ENCODE results near the gene TPRX1. TPM values are rescaled to one million over a fixed set of nuclear protein-coding genes. Genes with fewer than 3 reads are reported as not detected.
"Not testable (repeated sequence)": the region's sequence is repeated elsewhere in the genome, so short reads cannot be mapped to it uniquely, and the experiment has no call there.

The TPRX1 gene
- total RNA-seq, 2 experiments from 2014 or later, result not detected

- Mint-ChIP-seq H3K36me3 (peaks cover 17% of the 10 kb centered on the region), H3K9me3 (no peaks in the 10 kb centered on the region), H3K4me1 (ENCODE audit: low read depth) (peaks cover 27% of the 10 kb centered on the region), H3K27me3 (no peaks in the 10 kb centered on the region), H3K27ac (peak overlapping the region; percentile 92), H3K4me3 (peak overlapping the region; percentile 95)
- CTCF ChIA-PET, result interaction anchor here (1.4 to 1.5 kb wide), 2 partner anchors 13 to 34 kb away, joined by 3 read pairs; partner anchors contain the start of gene NOP53
- intact Hi-C loops (cut with micrococcal nuclease), result loop anchor here (2.0 kb wide), 1 partner anchor 34 kb away; the partner anchor contains the start of gene NOP53
- POLR2A ChIA-PET, result no interaction called here
- DNase-seq, result peak; percentile 38
Measured at GRCh38 chr19:47778954-47779351, 25.4 kb downstream of the TPRX1 start.

- peaks cover 27% of the 10 kb centered on the region for H3K4me1 Mint-ChIP-seq (ENCODE audit: low read depth)
- peak within 1 kb of the TSS; percentile 95 for H3K4me3 Mint-ChIP-seq
- H3K27ac Mint-ChIP-seq, result peak within 1 kb of the TSS; percentile 92
- no peaks in the 10 kb centered on the region for H3K27me3 Mint-ChIP-seq
- ChIA-PET POLR2A (no interaction called here), CTCF (interaction anchor here (1.4 to 1.5 kb wide), 2 partner anchors 13 to 33 kb away, joined by 3 read pairs; partner anchors contain the start of gene NOP53)
- DNase-seq, result peak; percentile 85
- no peaks in the 10 kb centered on the region for H3K9me3 Mint-ChIP-seq
- intact Hi-C loops (cut with micrococcal nuclease), result loop anchor here (2.0 kb wide), 1 partner anchor 34 kb away; the partner anchor contains the start of gene NOP53
- H3K36me3 Mint-ChIP-seq, result peaks cover 13% of the 10 kb centered on the region
Measured at GRCh38 chr19:47778049-47778953, 26.1 kb downstream of the TPRX1 start, which contains the start of gene SELENOW. Gene SELENOW (plus strand): TSS chr19:47778703. CDS start chr19:47778786, 83 bp downstream.

- intact Hi-C loops (cut with micrococcal nuclease), result loop anchor here (2.0 kb wide), 1 partner anchor 33 kb away; the partner anchor contains the start of gene NOP53
- H3K9me3 Mint-ChIP-seq, DNase-seq, POLR2A ChIA-PET, H3K27me3 Mint-ChIP-seq: not testable (repeated sequence)
- Mint-ChIP-seq H3K36me3 (peaks cover 13% of the 10 kb centered on the region), H3K4me3 (peak overlapping the region; percentile 95), H3K27ac (peak overlapping the region; percentile 92), H3K4me1 (ENCODE audit: low read depth) (peaks cover 27% of the 10 kb centered on the region)
- CTCF ChIA-PET, result interaction anchor here (1.5 kb wide), 1 partner anchor 32 kb away, joined by 3 read pairs; the partner anchor contains the start of gene NOP53
Measured at GRCh38 chr19:47777245-47778048, 26.9 kb downstream of the TPRX1 start.

- H3K4me1 Mint-ChIP-seq (ENCODE audit: low read depth), result peaks cover 23% of the 10 kb centered on the region
- intact Hi-C loops (cut with micrococcal nuclease), result no loop called here
- DNase-seq, result no peak
- H3K36me3 Mint-ChIP-seq, result peaks cover 10% of the 10 kb centered on the region
- no peak overlapping the region for H3K27ac Mint-ChIP-seq
- peak overlapping the region; percentile 15 for H3K4me3 Mint-ChIP-seq
- no peaks in the 10 kb centered on the region for H3K27me3 Mint-ChIP-seq
- ChIA-PET POLR2A (no interaction called here), CTCF (no interaction called here)
- H3K9me3 Mint-ChIP-seq, result no peaks in the 10 kb centered on the region
Measured at GRCh38 chr19:47776568-47776967, 27.8 kb downstream of the TPRX1 start.

GRCh38 chr19:47771291-47771690, 33.1 kb downstream of the TPRX1 start:
- H3K4me1 Mint-ChIP-seq (ENCODE audit: low read depth); intact Hi-C loops (cut with micrococcal nuclease); H3K9me3 Mint-ChIP-seq; DNase-seq; H3K27me3 Mint-ChIP-seq; H3K27ac Mint-ChIP-seq; H3K36me3 Mint-ChIP-seq; H3K4me3 Mint-ChIP-seq; POLR2A ChIA-PET: not testable (repeated sequence)
- CTCF ChIA-PET, result interaction anchor here (0.6 kb wide), 1 partner anchor 24 kb away, joined by 3 read pairs; no protein-coding TSS in a partner anchor

GRCh38 chr19:47769534-47769933, 34.8 kb downstream of the TPRX1 start:
- H3K36me3 Mint-ChIP-seq, result no peaks in the 10 kb centered on the region
- H3K4me1 Mint-ChIP-seq (ENCODE audit: low read depth), result peaks cover 4% of the 10 kb centered on the region
- no peak overlapping the region for H3K27ac Mint-ChIP-seq
- intact Hi-C loops (cut with micrococcal nuclease), result no loop called here
- no peak overlapping the region for H3K4me3 Mint-ChIP-seq
- ChIA-PET CTCF (no interaction called here), POLR2A (no interaction called here)
- H3K27me3 Mint-ChIP-seq, result peaks cover 4% of the 10 kb centered on the region
- H3K9me3 Mint-ChIP-seq, result no peaks in the 10 kb centered on the region
- no peak for DNase-seq

GRCh38 chr19:47768604-47769003, 35.7 kb downstream of the TPRX1 start:
- Mint-ChIP-seq H3K4me1 (ENCODE audit: low read depth) (peaks cover 4% of the 10 kb centered on the region), H3K27ac (no peak overlapping the region), H3K9me3 (no peaks in the 10 kb centered on the region), H3K4me3 (no peak overlapping the region), H3K27me3 (peaks cover 4% of the 10 kb centered on the region), H3K36me3 (no peaks in the 10 kb centered on the region)
- intact Hi-C loops (cut with micrococcal nuclease), result no loop called here
- ChIA-PET POLR2A (no interaction called here), CTCF (interaction anchor here (0.6 to 1.9 kb wide), 2 partner anchors 19 to 255 kb away, joined by 3 to 5 read pairs; no protein-coding TSS in a partner anchor)
- no peak for DNase-seq

GRCh38 chr19:47767349-47767748, 37.0 kb downstream of the TPRX1 start:
- no peak for DNase-seq
- Mint-ChIP-seq H3K36me3 (no peaks in the 10 kb centered on the region), H3K4me1 (ENCODE audit: low read depth) (peaks cover 4% of the 10 kb centered on the region), H3K27ac (no peak overlapping the region), H3K9me3 (no peaks in the 10 kb centered on the region), H3K4me3 (no peak overlapping the region), H3K27me3 (peaks cover 4% of the 10 kb centered on the region)
- CTCF ChIA-PET, result interaction anchor here (0.7 to 2.5 kb wide), 6 partner anchors 20 to 95 kb away, joined by 3 to 11 read pairs (median 6); no protein-coding TSS in a partner anchor
- intact Hi-C loops (cut with micrococcal nuclease), result no loop called here
- POLR2A ChIA-PET, result no interaction called here

GRCh38 chr19:47766670-47767069, 37.7 kb downstream of the TPRX1 start:
- POLR2A ChIA-PET, result no interaction called here

GRCh38 chr19:47766359-47766620, 38.1 kb downstream of the TPRX1 start:
- Mint-ChIP-seq H3K27ac (no peak overlapping the region), H3K27me3 (peaks cover 4% of the 10 kb centered on the region), H3K36me3 (no peaks in the 10 kb centered on the region), H3K4me1 (ENCODE audit: low read depth) (peaks cover 4% of the 10 kb centered on the region), H3K4me3 (no peak overlapping the region), H3K9me3 (no peaks in the 10 kb centered on the region)
- ChIA-PET CTCF (interaction anchor here (0.6 to 2.5 kb wide), 8 partner anchors 13 to 67 kb away, joined by 3 to 11 read pairs (median 3); partner anchors contain the start of genes EHD2 and SELENOW), POLR2A (no interaction called here)
- DNase-seq, result no peak
- intact Hi-C loops (cut with micrococcal nuclease), result no loop called here

More at GRCh38 chr19:47766670-47767069, 37.7 kb downstream of the TPRX1 start:
- no peaks in the 10 kb centered on the region for H3K9me3 Mint-ChIP-seq
- H3K4me1 Mint-ChIP-seq (ENCODE audit: low read depth), result peaks cover 4% of the 10 kb centered on the region
- H3K27me3 Mint-ChIP-seq, result peaks cover 4% of the 10 kb centered on the region
- no peak overlapping the region for H3K27ac Mint-ChIP-seq
- DNase-seq, result no peak
- no peak overlapping the region for H3K4me3 Mint-ChIP-seq
- no peaks in the 10 kb centered on the region for H3K36me3 Mint-ChIP-seq
- intact Hi-C loops (cut with micrococcal nuclease), result no loop called here
- CTCF ChIA-PET, result interaction anchor here (1.0 to 2.5 kb wide), 7 partner anchors 12 to 96 kb away, joined by 3 to 11 read pairs (median 6); partner anchors contain the start of gene SELENOW

- Mint-ChIP-seq H3K4me1 (ENCODE audit: low read depth) (peaks cover 4% of the 10 kb centered on the region), H3K27me3 (peaks cover 4% of the 10 kb centered on the region), H3K9me3 (no peaks in the 10 kb centered on the region), H3K36me3 (no peaks in the 10 kb centered on the region), H3K4me3 (no peak overlapping the region), H3K27ac (no peak overlapping the region)
- peak; percentile 55 for DNase-seq
- intact Hi-C loops (cut with micrococcal nuclease), result no loop called here
- ChIA-PET POLR2A (interaction anchor here (0.6 kb wide), 1 partner anchor 10 kb away, joined by 3 read pairs; no protein-coding TSS in a partner anchor), CTCF (interaction anchor here (0.6 to 2.5 kb wide), 10 partner anchors 13 to 97 kb away, joined by 3 to 11 read pairs (median 3); partner anchors contain the start of genes EHD2 and SELENOW)
Measured at GRCh38 chr19:47765523-47766358, 38.6 kb downstream of the TPRX1 start.

Data from activated CD4-positive, alpha-beta memory T cell treated with anti-CD3 and anti-CD28 coated beads for 36 hours (primary cell).